Fibroblast of skin of left quadriceps (primary cell): ENCODE data around the gene GLB1L2.
"Not testable (repeated sequence)": the region's sequence is repeated elsewhere in the genome, so short reads cannot be mapped to it uniquely, and the experiment has no call there.

Source experiments
- DNase-seq, 2 experiments: peaks; one replicate each; pipeline ENCODE4 v3.0.0-alpha.2; 2013; ENCODE audit warnings: low read depth in 2 of 2

Gene GLB1L2, protein sequence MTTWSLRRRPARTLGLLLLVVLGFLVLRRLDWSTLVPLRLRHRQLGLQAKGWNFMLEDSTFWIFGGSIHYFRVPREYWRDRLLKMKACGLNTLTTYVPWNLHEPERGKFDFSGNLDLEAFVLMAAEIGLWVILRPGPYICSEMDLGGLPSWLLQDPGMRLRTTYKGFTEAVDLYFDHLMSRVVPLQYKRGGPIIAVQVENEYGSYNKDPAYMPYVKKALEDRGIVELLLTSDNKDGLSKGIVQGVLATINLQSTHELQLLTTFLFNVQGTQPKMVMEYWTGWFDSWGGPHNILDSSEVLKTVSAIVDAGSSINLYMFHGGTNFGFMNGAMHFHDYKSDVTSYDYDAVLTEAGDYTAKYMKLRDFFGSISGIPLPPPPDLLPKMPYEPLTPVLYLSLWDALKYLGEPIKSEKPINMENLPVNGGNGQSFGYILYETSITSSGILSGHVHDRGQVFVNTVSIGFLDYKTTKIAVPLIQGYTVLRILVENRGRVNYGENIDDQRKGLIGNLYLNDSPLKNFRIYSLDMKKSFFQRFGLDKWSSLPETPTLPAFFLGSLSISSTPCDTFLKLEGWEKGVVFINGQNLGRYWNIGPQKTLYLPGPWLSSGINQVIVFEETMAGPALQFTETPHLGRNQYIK

GRCh38 chr11:134331354-134332188 is at the start of gene GLB1L2:
TSS of gene GLB1L2 (plus strand) at chr11:134331988. CDS start at chr11:134332062, 74 bp downstream.
- DNase-seq: peak; percentile 3 to 8

- DNase-seq: no peak
Observed at GRCh38 chr11:134282121-134283045, 49.4 kb upstream of the GLB1L2 start.

GRCh38 chr11:134283461-134284230 is 48.1 kb upstream of the GLB1L2 start:
- no peak for DNase-seq

DNA sequence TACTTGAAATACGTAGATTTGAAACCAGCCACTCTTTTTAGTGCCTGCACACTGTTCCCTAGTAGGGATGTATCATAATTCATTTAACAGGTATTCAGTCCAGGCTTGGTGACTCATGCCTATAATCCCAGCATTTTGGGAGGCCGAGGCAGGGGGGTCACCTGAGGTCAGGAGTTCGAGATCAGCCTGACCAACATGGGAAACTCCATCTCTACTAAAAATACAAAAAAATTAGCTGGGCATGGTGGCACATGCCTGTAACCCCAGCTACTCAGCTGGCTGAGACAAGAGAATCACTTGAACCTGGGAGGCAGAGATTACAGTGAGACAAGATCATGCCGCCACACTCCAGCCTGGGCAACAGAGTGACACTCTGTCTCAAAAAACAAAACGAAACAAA is 47.4 kb upstream of the GLB1L2 start:
- not testable (repeated sequence) for DNase-seq

GRCh38 chr11:134287561-134287960 is 44.2 kb upstream of the GLB1L2 start:
- DNase-seq: no peak

- no peak for DNase-seq
Observed at GRCh38 chr11:134288486-134288885, 43.3 kb upstream of the GLB1L2 start.

- DNase-seq: no peak
Observed at GRCh38 chr11:134289167-134289566, 42.6 kb upstream of the GLB1L2 start.

GRCh38 chr11:134289789-134290188 is 42.0 kb upstream of the GLB1L2 start:
- no peak for DNase-seq

DNA sequence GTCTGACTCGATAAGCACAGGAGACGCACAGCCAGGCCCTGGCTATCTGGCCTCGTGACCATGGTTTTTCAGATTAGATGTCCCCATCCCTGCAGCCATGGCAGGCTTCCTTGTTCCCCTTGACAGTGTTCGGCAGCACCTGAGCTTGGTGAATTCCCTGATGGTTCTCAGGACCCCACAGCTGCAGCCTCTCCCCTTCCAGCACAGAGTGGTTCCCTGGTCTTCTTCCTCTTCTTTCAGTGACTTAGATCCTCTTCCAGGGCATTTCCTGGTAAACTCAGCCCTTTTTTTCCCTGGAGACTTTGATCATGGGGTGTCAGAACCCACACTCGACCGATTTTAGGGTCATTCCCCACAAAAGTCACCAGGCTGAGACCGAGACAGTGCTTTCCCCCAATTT is 41.1 kb upstream of the GLB1L2 start:
- DNase-seq: no peak

GRCh38 chr11:134291196-134291595 is 40.6 kb upstream of the GLB1L2 start:
- DNase-seq: no peak

GRCh38 chr11:134292661-134293060 is 39.1 kb upstream of the GLB1L2 start:
- no peak for DNase-seq

- no peak for DNase-seq
Observed at GRCh38 chr11:134293119-134294113, 38.4 kb upstream of the GLB1L2 start.

GRCh38 chr11:134294664-134295063 is 37.1 kb upstream of the GLB1L2 start:
- no peak for DNase-seq

GRCh38 chr11:134312223-134312622 is 19.6 kb upstream of the GLB1L2 start:
- no peak for DNase-seq

GRCh38 chr11:134312807-134313206 is 19.0 kb upstream of the GLB1L2 start:
- no peak for DNase-seq

DNA sequence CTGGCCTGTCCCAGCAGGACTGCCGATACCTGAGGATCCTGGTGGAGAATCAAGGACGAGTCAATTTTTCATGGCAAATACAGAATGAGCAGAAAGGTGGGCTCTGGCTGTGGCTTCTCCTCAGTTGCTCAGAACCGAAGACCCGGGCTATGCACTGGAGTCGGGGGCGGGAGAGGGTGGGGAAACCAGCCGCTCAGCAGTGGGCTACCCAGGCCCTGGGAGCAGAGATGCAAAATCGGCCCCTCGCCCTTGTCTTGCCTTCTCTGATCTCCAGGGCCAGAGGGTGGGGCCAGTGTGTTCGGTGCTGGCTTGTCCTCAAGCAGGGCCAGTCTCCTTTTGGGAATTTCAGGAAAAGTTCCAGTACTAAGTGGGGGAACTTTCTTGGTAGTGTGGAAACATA is 18.4 kb upstream of the GLB1L2 start:
- no peak for DNase-seq

- no peak for DNase-seq
Observed at GRCh38 chr11:134313821-134314607, 17.8 kb upstream of the GLB1L2 start.

DNA sequence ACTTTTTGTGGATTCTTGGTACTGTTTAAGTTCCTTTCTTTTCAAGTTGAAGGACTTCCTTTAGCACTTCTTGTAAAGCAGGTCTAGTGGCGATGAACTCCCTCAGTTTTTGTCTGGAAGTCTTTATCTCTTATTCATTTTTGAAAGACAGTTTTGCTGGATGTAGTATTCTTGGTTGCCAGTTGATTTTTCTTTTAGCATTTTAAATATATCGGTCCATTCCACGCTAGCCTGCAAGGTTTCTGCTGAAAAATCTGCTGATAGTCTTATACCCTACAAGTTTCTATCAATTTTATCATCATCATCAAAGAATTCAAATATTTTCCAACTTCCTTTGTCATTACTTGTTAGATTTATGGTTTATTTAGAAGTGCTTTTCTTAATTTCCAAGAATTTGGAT is 14.7 kb upstream of the GLB1L2 start:
- no peak for DNase-seq
